SKM-1 treated with dmso at 0.1 percent for 144 hours (cell line): Measurements from ENCODE around the gene AUTS2.

Experiments used
- DNase-seq: peaks from one replicate; lab custom pipeline; 2025; ENCODE audit not compliant: unreplicated experiment; lab: John Stamatoyannopoulos, UW

AUTS2 gene

DNA sequence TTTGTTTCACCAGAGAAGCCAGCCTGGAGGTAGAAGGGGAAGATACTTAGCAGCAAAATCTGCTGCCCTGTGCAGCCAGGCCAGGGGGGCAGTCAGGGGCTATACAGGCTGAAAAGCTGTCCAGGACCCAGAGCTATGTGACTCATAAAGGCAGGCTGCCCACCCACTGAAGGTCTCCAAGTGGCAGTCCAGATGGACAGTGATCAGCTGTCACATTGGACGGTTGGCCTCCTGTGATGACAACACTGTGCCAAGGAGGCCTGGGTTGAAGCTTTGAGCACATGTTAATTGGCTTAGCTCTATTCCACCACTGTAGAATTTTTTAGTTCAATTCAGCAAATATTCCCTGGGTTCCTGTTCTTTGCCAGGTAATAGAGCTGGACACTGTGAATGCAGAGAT, 956.4 kb downstream of the AUTS2 start:
- DNase-seq = no peak

- DNase-seq = no peak
Observed at GRCh38 chr7:70556761-70557160, 958.5 kb downstream of the AUTS2 start.

DNA sequence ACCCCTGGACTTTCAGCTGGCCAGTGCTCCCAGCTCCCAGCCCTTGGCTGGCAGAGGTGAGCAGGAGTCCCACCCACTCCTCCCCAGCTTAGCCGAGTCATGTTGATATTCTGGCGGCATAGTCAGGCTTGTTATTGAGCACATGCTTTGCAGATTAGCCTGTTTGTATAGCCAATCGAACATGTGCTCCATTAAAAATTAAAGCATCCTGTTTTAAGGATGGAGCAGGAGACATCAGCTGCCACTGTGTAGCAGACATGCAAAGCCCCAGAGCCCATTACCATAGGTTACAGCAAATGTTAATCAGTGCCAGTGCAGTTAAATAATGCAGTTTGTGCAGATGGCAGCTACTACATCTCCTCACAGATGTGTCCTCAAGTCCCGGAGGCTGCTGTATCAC, 959.1 kb downstream of the AUTS2 start:
- DNase-seq = no peak

GRCh38 chr7:70559815-70560214, 961.5 kb downstream of the AUTS2 start:
- no peak for DNase-seq

DNA sequence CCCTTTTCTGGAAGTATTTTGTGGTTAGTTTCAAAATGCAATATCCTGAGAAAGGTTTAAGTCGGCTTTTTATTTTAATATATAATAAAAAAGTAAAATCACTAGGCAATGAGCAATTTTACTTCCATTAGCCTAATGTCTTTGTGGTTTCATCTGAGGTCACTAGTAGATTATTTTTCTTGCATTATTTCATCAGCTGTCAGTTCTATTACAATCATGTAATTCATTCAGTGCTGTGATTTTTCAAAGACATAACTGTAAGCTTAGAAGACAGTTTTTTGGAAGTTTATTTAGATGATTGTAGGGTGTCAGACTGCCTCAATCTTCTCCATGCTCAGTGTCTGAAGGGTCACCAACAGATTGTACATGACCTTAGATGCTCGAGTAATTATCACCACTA, 965.7 kb downstream of the AUTS2 start:
- no peak for DNase-seq

DNA sequence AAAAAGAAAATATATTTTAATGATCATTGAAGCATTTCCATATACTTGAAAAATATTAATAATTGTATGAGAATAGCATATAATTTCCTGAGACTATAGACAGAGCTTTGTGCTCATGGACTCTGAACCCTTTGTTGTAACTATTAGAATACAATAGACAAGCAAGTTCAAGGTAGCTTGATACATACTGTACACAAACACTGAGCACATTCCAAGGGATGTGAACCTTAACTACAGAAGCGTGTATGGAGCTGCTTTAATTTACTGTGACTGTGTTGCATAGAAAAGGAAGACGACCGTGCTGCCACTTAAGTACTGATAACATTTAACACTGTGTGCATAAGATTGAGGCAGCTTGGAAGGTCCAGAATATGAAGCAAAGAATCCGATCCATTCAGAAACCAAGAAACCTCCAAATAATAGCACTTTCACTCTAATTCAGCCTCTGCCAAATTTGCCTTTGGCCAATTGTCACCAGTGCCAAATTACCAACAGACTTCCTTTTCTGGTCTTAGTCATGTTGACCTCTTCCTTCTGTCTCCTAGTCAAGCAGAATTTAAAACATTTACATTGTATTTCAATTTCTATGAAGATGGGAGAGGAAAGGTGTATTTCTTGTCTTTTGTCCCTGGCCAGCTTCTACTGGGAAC, 967.6 kb downstream of the AUTS2 start:
- no peak for DNase-seq

DNA sequence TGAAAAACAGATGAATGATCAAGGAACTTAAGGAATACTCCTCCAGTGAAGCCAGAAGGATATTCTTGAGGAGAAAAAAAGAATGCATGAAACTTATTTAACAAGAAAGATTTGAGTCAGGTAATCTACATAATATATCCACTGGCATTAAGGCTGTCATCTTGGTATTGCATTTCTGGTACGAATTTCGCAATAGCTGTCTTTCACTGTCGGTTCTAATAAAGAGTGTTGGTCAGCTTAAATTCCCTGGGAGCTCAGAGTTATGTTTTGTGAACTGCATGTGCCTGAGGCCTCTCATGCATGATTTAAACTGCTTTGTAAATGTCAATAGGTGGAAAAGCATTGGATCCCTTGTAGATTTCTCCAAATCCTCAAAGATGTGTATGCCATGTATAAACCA, 968.4 kb downstream of the AUTS2 start:
- DNase-seq = no peak

- DNase-seq = no peak
Observed at GRCh38 chr7:70568674-70569334, 970.5 kb downstream of the AUTS2 start.

GRCh38 chr7:70569335-70569819, 971.1 kb downstream of the AUTS2 start:
- no peak for DNase-seq

GRCh38 chr7:70570029-70570428, 971.8 kb downstream of the AUTS2 start:
- DNase-seq = no peak

DNA sequence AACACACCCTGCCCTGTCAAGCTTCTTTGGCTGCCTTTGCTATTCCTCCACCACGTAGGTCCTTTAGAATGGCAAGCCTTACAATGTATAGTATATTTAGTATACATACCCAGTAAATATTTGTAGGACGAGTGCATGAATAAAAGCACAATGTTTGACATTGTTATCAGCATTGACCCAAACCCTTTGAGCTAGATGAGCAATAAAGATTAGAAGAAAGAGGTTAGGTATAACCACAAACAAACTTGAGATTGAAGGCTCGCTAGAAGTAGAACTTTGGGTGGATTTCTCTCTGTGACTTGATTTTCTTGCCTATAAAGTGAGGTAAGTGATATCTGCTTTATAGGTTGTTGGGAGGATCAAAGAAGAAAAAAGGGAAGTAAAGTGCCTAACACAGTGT, 972.7 kb downstream of the AUTS2 start:
- DNase-seq = no peak

GRCh38 chr7:70571403-70571934, 973.2 kb downstream of the AUTS2 start:
- DNase-seq = no peak

- no peak for DNase-seq
Observed at GRCh38 chr7:70571961-70572360, 973.7 kb downstream of the AUTS2 start.

- DNase-seq = no peak
Observed at GRCh38 chr7:70572571-70572970, 974.3 kb downstream of the AUTS2 start.

DNA sequence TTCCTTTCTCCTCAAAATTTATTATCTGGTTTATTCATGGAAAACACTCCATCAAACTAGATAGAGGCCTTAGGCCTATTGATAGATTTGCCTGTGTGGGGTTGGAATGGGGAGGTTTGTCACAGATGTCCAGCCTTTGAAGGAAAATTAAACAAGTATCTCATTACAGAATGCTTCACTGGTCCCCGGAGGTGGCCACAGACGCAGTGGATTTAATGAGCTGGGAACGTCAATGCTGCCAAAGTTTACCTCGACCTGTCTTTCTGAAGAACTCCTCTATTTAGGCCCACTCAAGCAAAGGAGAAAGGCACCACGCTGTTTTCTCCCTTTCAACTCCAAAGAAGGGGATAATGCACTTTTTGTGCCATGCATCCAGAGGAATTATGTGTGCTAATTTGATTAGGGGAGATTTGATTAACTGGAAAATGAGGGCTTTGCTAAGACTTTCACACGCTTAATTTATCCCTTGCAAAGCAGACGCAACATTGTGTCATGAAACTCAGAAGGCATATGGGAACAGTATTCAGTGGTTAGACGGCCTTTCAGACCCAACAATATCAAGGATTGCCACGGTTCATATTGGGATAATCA, 974.9 kb downstream of the AUTS2 start:
- no peak for DNase-seq

DNA sequence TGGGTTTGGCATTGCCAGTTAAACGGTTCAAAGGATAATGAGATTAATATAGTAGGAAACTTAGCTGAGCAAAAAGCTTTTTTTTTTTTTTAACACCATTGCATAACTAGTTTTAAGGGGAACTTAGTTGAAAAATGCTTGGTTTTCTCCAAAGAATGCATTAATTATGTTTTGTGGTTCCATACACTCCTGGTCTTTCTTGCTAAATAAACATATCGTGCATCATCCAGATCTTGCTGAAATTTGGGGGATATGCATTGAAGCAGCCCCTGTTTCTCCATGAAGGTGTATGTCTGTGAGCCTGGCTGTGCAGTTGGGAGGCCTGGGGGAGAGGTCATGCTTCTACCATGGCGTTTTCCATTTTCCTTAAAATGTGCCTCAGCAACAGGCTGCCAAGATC, 975.4 kb downstream of the AUTS2 start:
- DNase-seq = no peak

DNA sequence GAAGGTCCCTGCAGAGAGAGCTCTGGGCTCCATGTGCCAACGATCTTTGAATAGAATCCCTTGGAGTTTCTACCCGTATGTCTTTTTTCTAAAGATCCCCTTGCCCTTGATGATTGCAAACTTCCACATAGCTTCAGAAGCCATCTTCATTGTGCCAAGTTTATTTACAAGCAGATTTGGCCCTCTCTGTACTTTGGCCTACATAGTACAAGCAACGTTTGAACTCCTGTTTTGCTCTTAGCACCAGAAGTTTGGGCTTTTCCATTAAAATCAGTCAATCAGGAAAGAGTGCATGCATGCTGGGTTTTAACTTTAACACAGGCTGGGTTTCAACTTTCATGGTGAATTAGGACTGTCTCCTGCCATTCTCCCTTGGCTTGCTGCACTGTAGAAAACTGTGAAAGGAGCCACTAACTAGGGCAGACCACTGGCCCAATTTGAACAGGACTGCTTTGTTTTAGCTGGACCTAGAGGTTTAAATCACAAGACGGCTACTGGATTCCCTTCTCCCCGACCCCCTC, 976.1 kb downstream of the AUTS2 start:
- DNase-seq = no peak

- DNase-seq = no peak
Observed at GRCh38 chr7:70574970-70575799, 976.9 kb downstream of the AUTS2 start.

DNA sequence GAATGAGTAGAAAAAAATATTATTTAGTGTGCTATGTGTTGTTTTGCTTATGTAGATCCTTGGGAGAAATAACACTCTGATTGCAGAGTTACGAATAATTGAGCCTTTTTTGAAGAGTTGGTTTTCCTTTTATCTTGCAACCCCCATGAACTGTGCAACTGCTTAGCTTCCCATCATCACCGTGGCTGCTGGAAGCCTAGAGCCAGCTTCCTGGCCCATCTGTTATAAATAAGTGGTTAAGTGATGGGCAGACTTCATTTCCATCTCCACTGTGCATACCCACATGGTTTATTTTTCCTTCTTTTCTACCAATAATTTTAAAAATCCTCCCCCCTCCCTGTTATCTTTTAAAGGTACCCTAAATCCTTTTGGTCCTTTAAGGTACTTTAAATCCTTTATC, 978.8 kb downstream of the AUTS2 start:
- DNase-seq = no peak

DNA sequence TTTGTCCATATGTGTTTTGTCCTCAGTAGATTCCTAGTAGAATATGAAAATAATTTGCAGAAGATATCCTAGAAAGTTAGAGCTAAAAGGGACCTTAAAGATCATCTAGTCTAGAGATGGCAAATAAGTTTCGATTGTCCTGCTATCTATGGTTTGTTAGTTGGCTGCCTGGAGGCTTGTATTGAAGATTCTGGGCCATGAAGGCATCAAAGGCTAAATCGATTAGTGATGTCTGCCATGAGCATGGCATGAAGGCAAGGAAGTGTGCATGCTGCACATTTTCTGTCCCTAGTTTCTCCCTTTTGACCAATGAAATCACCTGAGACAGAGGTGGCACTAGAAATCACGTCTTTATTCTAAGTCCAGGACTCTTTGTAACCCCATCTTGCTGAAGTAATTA, 979.9 kb downstream of the AUTS2 start:
- DNase-seq = no peak
